Suprapubic skin (tissue), 3 donors: Measurements from ENCODE around the gene ITGB4.

Experiments
- POLR2A ChIP-seq, 2 donors: fragments of 450-650 bp; IDR thresholded peaks; one replicate each; pipeline ENCODE4 v1.6.1; 2017; ENCODE audit warnings: antibody characterized with exemption in 2 of 2, mild to moderate bottlenecking in 2 of 2, moderate library complexity in 2 of 2
- TF ChIP-seq, protein P1 (sequence below), 2 donors: fragments of 200-600 bp in 1 of 2; fragments of 450-650 bp in 1 of 2; sonication (generic) in 1 of 2; IDR thresholded peaks; one replicate each; pipeline ENCODE4 v1.5.1; 2016 to 2019; ENCODE audit warnings: antibody characterized with exemption in 2 of 2, mild to moderate bottlenecking in 1 of 2, moderate library complexity in 1 of 2

GRCh38 chr17:75707079-75707571 is 14.1 kb upstream of the ITGB4 start:
- TF ChIP-seq POLR2A (IDR thresholded peaks at IDR 0.05), result no peak
- TF ChIP-seq, protein P1, sequence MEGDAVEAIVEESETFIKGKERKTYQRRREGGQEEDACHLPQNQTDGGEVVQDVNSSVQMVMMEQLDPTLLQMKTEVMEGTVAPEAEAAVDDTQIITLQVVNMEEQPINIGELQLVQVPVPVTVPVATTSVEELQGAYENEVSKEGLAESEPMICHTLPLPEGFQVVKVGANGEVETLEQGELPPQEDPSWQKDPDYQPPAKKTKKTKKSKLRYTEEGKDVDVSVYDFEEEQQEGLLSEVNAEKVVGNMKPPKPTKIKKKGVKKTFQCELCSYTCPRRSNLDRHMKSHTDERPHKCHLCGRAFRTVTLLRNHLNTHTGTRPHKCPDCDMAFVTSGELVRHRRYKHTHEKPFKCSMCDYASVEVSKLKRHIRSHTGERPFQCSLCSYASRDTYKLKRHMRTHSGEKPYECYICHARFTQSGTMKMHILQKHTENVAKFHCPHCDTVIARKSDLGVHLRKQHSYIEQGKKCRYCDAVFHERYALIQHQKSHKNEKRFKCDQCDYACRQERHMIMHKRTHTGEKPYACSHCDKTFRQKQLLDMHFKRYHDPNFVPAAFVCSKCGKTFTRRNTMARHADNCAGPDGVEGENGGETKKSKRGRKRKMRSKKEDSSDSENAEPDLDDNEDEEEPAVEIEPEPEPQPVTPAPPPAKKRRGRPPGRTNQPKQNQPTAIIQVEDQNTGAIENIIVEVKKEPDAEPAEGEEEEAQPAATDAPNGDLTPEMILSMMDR (IDR thresholded peaks at IDR 0.05), result no peak
